ENCODE data around the gene GRID2IP. TPM values are rescaled to one million over a fixed set of nuclear protein-coding genes. Genes with fewer than 3 reads are reported as not detected.
"Not testable (repeated sequence)": the region's sequence is repeated elsewhere in the genome, so short reads cannot be mapped to it uniquely, and the experiment has no call there.

GRID2IP gene
- total RNA-seq, 2 experiments from 2014 or later, result 0.36 to 0.39 TPM

GRCh38 chr7:6461946-6462550 is 89.2 kb downstream of the GRID2IP start:
- peak overlapping the region; percentile 62 for H3K27ac Mint-ChIP-seq
- no peaks in the 10 kb centered on the region for H3K9me3 ChIP-seq (ENCODE audit: control insufficient read depth in 1 of 2, insufficient read depth in 1 of 2, low read length in 2 of 2)
- H3K4me1 ChIP-seq (ENCODE audit: insufficient read depth, low read length), result no peaks in the 10 kb centered on the region
- H3K4me3 Mint-ChIP-seq, result no peak overlapping the region
- H3K36me3 Mint-ChIP-seq (ENCODE audit: low read depth), result peaks cover 47% of the 10 kb centered on the region
- peaks cover 46% of the 10 kb centered on the region for H3K36me3 ChIP-seq (ENCODE audit: insufficient read depth, low read length)
- no peak overlapping the region for H3K4me3 ChIP-seq (ENCODE audit: low read length)
- no peaks in the 10 kb centered on the region for H3K27me3 ChIP-seq (ENCODE audit: control insufficient read depth in 1 of 2, insufficient read depth in 2 of 2, low read length in 2 of 2)
- H3K9me3 Mint-ChIP-seq, result no peaks in the 10 kb centered on the region
- intact Hi-C loops (cut with DNase I, micrococcal nuclease), result no loop called here
- H3K27ac ChIP-seq (ENCODE audit: low read depth in 1 of 2, low read length in 2 of 2), result no peak overlapping the region
- no peaks in the 10 kb centered on the region for H3K4me1 Mint-ChIP-seq (ENCODE audit: low read depth)
- CTCF ChIA-PET, result no interaction called here
- TF ChIP-seq CTCF (IDR thresholded peaks at IDR 0.05), result no peak
- ATAC-seq (ENCODE audit: poor library complexity) (no peak), DNase-seq (no peak)
- POLR2A ChIA-PET, result no interaction called here
- no peaks in the 10 kb centered on the region for H3K27me3 Mint-ChIP-seq

- Mint-ChIP-seq H3K36me3 (ENCODE audit: low read depth) (peaks cover 37% of the 10 kb centered on the region), H3K27ac (peak overlapping the region; percentile 62), H3K9me3 (no peaks in the 10 kb centered on the region), H3K4me1 (ENCODE audit: low read depth) (no peaks in the 10 kb centered on the region), H3K4me3 (no peak overlapping the region), H3K27me3 (no peaks in the 10 kb centered on the region)
- no peak for TF ChIP-seq CTCF (IDR thresholded peaks at IDR 0.05)
- ChIA-PET POLR2A (no interaction called here), CTCF (no interaction called here)
- H3K9me3 ChIP-seq (ENCODE audit: control insufficient read depth in 1 of 2, insufficient read depth in 1 of 2, low read length in 2 of 2), result no peaks in the 10 kb centered on the region
- H3K4me1 ChIP-seq (ENCODE audit: insufficient read depth, low read length), result no peaks in the 10 kb centered on the region
- intact Hi-C loops (cut with DNase I, micrococcal nuclease), result no loop called here
- peaks cover 36% of the 10 kb centered on the region for H3K36me3 ChIP-seq (ENCODE audit: insufficient read depth, low read length)
- ATAC-seq (ENCODE audit: poor library complexity) (no peak), DNase-seq (no peak)
- no peaks in the 10 kb centered on the region for H3K27me3 ChIP-seq (ENCODE audit: control insufficient read depth in 1 of 2, insufficient read depth in 2 of 2, low read length in 2 of 2)
- H3K4me3 ChIP-seq (ENCODE audit: low read length), result no peak overlapping the region
- H3K27ac ChIP-seq (ENCODE audit: low read depth in 1 of 2, low read length in 2 of 2), result no peak overlapping the region
These were observed 90.2 kb downstream of the GRID2IP start for GRCh38 chr7:6460990-6461584.

- no peaks in the 10 kb centered on the region for H3K9me3 ChIP-seq (ENCODE audit: control insufficient read depth in 1 of 2, insufficient read depth in 1 of 2, low read length in 2 of 2)
- no peak for TF ChIP-seq CTCF (IDR thresholded peaks at IDR 0.05)
- POLR2A ChIA-PET, result no interaction called here
- Mint-ChIP-seq H3K27ac (no peak overlapping the region), H3K36me3 (ENCODE audit: low read depth) (peaks cover 29% of the 10 kb centered on the region), H3K27me3 (no peaks in the 10 kb centered on the region), H3K4me1 (ENCODE audit: low read depth) (no peaks in the 10 kb centered on the region), H3K9me3 (no peaks in the 10 kb centered on the region), H3K4me3 (no peak overlapping the region)
- ATAC-seq (ENCODE audit: poor library complexity) (no peak), DNase-seq (no peak)
- no peak overlapping the region for H3K27ac ChIP-seq (ENCODE audit: low read depth in 1 of 2, low read length in 2 of 2)
- intact Hi-C loops (cut with DNase I, micrococcal nuclease), result no loop called here
- no peak overlapping the region for H3K4me3 ChIP-seq (ENCODE audit: low read length)
- H3K27me3 ChIP-seq (ENCODE audit: control insufficient read depth in 1 of 2, insufficient read depth in 2 of 2, low read length in 2 of 2), result no peaks in the 10 kb centered on the region
- CTCF ChIA-PET, result no interaction called here
- H3K36me3 ChIP-seq (ENCODE audit: insufficient read depth, low read length), result peaks cover 28% of the 10 kb centered on the region
- no peaks in the 10 kb centered on the region for H3K4me1 ChIP-seq (ENCODE audit: insufficient read depth, low read length)
These were observed 91.0 kb downstream of the GRID2IP start for GRCh38 chr7:6460303-6460702.

- CTCF ChIA-PET; POLR2A ChIA-PET; H3K27me3 ChIP-seq (ENCODE audit: control insufficient read depth in 1 of 2, insufficient read depth in 2 of 2, low read length in 2 of 2); H3K9me3 ChIP-seq (ENCODE audit: control insufficient read depth in 1 of 2, insufficient read depth in 1 of 2, low read length in 2 of 2); DNase-seq; intact Hi-C loops (cut with DNase I, micrococcal nuclease); ATAC-seq (ENCODE audit: poor library complexity); H3K4me3 ChIP-seq (ENCODE audit: low read length); H3K9me3 Mint-ChIP-seq; H3K27ac Mint-ChIP-seq; H3K4me1 ChIP-seq (ENCODE audit: insufficient read depth, low read length); H3K27me3 Mint-ChIP-seq; H3K4me3 Mint-ChIP-seq; H3K27ac ChIP-seq (ENCODE audit: low read depth in 1 of 2, low read length in 2 of 2); H3K4me1 Mint-ChIP-seq (ENCODE audit: low read depth): not testable (repeated sequence)
- H3K36me3 ChIP-seq (ENCODE audit: insufficient read depth, low read length), result peaks cover 28% of the 10 kb centered on the region
- H3K36me3 Mint-ChIP-seq (ENCODE audit: low read depth), result peaks cover 27% of the 10 kb centered on the region
These were observed 92.6 kb downstream of the GRID2IP start for GRCh38 chr7:6458676-6459075.

Measured in CD4-positive, alpha-beta T cell (primary cell).